Body of pancreas (tissue), 4 donors: Measurements from ENCODE around the gene SH3YL1. TPM values are rescaled to one million over a fixed set of nuclear protein-coding genes. Genes with fewer than 3 reads are reported as not detected.

Experiments used
- ATAC-seq: fragments of 150-250 bp; one replicate; pipeline ENCODE4 v1.9.1; 2016
- DNase-seq, 4 donors: peaks; one replicate each; pipeline ENCODE4 v3.0.0-alpha.2; 2019
- H3K27ac ChIP-seq, 4 donors: fragments of 200-600 bp; sonication (generic); 1 replicate in 3 of 4; 2 replicates in 1 of 4; pipeline versions ENCODE4 v1.5.1 to v1.6.1; 2016 to 2019; ENCODE audit warnings: mild to moderate bottlenecking in 1 of 4, mixed read lengths in 1 of 4, moderate library complexity in 1 of 4
- H3K27me3 ChIP-seq, 2 donors: fragments of 200-600 bp; sonication (generic); one replicate each; pipeline ENCODE4 v1.6.0; 2016; ENCODE audit warnings: mild to moderate bottlenecking in 1 of 2
- H3K36me3 ChIP-seq, 2 donors: fragments of 200-600 bp; sonication (generic); replicated peaks in 1 of 2; 2 replicates each; pipeline ENCODE4 v1.5.1; 2016; ENCODE audit warnings: low read depth in 2 of 2; ENCODE audit not compliant: insufficient read depth in 1 of 2
- H3K4me1 ChIP-seq: fragments of 200-600 bp; sonication (generic); one replicate; pipeline ENCODE4 v1.6.0; 2016
- H3K4me3 ChIP-seq, 2 donors: fragments of 200-600 bp; sonication (generic); 1 replicate in 1 of 2; 2 replicates in 1 of 2; pipeline ENCODE4 v1.5.1; 2016 to 2019
- H3K9me3 ChIP-seq, 3 donors: fragments of 200-600 bp; sonication (generic); 1 replicate in 2 of 3; 2 replicates in 1 of 3; pipeline ENCODE4 v1.5.1; 2016
- CTCF ChIP-seq, 7 experiments: fragments of 450-650 bp in 4 of 7; fragments of 200-600 bp in 3 of 7; sonication (generic) in 3 of 7; IDR thresholded peaks; one replicate each; pipeline ENCODE4 v1.5.1; 2016 to 2019; ENCODE audit warnings: antibody characterized with exemption in 7 of 7
- POLR2A ChIP-seq, 3 donors: fragments of 450-650 bp; IDR thresholded peaks; one replicate each; pipeline ENCODE4 v1.6.1; 2016; ENCODE audit warnings: antibody characterized with exemption in 3 of 3, mild to moderate bottlenecking in 2 of 3
- WGBS, 2 donors: methylation state at CpG; one replicate each; pipeline ENCODE4 v1.1.5; 2017; 5-methylcytosine and 5-hydroxymethylcytosine counted together
- intact Hi-C: fragments of 100-400 bp; cut with DNase I; formaldehyde crosslinking; loops from one replicate; pipeline ENCODE4 v1.15.1; 2023
- total RNA-seq, 2 donors: library from RNA; depleted of rRNA; stranded (reverse); fragments of >200 nt; gene quantifications; one replicate each; pipeline ENCODE4 v1.1.0, GENCODE V29; 2016

SH3YL1 gene
- total RNA-seq, 2 donors from 2014 or later = 159 to 162 TPM

- TF ChIP-seq CTCF (IDR thresholded peaks at IDR 0.05) (no peak), POLR2A (IDR thresholded peaks at IDR 0.05) (no peak)
- no peak for DNase-seq
- no peaks in the 10 kb centered on the region for H3K36me3 ChIP-seq
- H3K9me3 ChIP-seq = no peaks in the 10 kb centered on the region
- no peak for ATAC-seq
- intact Hi-C loops = no loop called here
- H3K27ac ChIP-seq = no peak overlapping the region
- H3K27me3 ChIP-seq = no peaks in the 10 kb centered on the region
- H3K4me1 ChIP-seq = no peaks in the 10 kb centered on the region
- no peak overlapping the region for H3K4me3 ChIP-seq
Measured at GRCh38 chr2:184695-185094, 79.1 kb downstream of the SH3YL1 start.

- ATAC-seq (no peak), DNase-seq (no peak)
- intact Hi-C loops = no loop called here
- H3K27ac ChIP-seq = no peak overlapping the region
- no peaks in the 10 kb centered on the region for H3K9me3 ChIP-seq
- no peaks in the 10 kb centered on the region for H3K4me1 ChIP-seq
- no peaks in the 10 kb centered on the region for H3K36me3 ChIP-seq
- no peak overlapping the region for H3K4me3 ChIP-seq
- no peak for TF ChIP-seq POLR2A (IDR thresholded peaks at IDR 0.05)
- no peak for TF ChIP-seq CTCF (IDR thresholded peaks at IDR 0.05)
- no peaks in the 10 kb centered on the region for H3K27me3 ChIP-seq
Measured at GRCh38 chr2:182509-183122, 81.2 kb downstream of the SH3YL1 start.

GRCh38 chr2:180311-180710 is 83.5 kb downstream of the SH3YL1 start:
- ATAC-seq = no peak
- H3K27ac ChIP-seq = no peak overlapping the region
- no peaks in the 10 kb centered on the region for H3K36me3 ChIP-seq
- TF ChIP-seq CTCF (IDR thresholded peaks at IDR 0.05) (no peak), POLR2A (IDR thresholded peaks at IDR 0.05) (no peak)
- H3K4me3 ChIP-seq = no peak overlapping the region
- H3K9me3 ChIP-seq = no peaks in the 10 kb centered on the region
- DNase-seq = no peak
- intact Hi-C loops = no loop called here
- 56 to 61% methylated on average over 3 of the region's 3 CpGs for WGBS, 2 donors
- H3K4me1 ChIP-seq = peaks cover 10% of the 10 kb centered on the region
- H3K27me3 ChIP-seq = no peaks in the 10 kb centered on the region

- no peaks in the 10 kb centered on the region for H3K27me3 ChIP-seq
- no peaks in the 10 kb centered on the region for H3K9me3 ChIP-seq
- H3K27ac ChIP-seq = no peak overlapping the region
- intact Hi-C loops = no loop called here
- TF ChIP-seq POLR2A (IDR thresholded peaks at IDR 0.05) (no peak), CTCF (IDR thresholded peaks at IDR 0.05) (no peak)
- no peak for DNase-seq
- H3K4me3 ChIP-seq = no peak overlapping the region
- H3K36me3 ChIP-seq = no peaks in the 10 kb centered on the region
- H3K4me1 ChIP-seq = peaks cover 10% of the 10 kb centered on the region
- no peak for ATAC-seq
Measured at GRCh38 chr2:179886-180285, 83.9 kb downstream of the SH3YL1 start.

- ATAC-seq (no peak), DNase-seq (no peak)
- 95 to 96% methylated on average over 2 of the region's 2 CpGs for WGBS, 2 donors
- no peak overlapping the region for H3K4me3 ChIP-seq
- TF ChIP-seq POLR2A (IDR thresholded peaks at IDR 0.05) = no peak
- TF ChIP-seq CTCF (IDR thresholded peaks at IDR 0.05) = no peak
- intact Hi-C loops = no loop called here
- no peak overlapping the region for H3K27ac ChIP-seq
- no peaks in the 10 kb centered on the region for H3K27me3 ChIP-seq
- H3K4me1 ChIP-seq = peaks cover 10% of the 10 kb centered on the region
- no peaks in the 10 kb centered on the region for H3K9me3 ChIP-seq
- H3K36me3 ChIP-seq = no peaks in the 10 kb centered on the region
Measured at GRCh38 chr2:177733-178132, 86.1 kb downstream of the SH3YL1 start.
